Measurements from ENCODE around the gene NTF3.

Gene NTF3

DNA sequence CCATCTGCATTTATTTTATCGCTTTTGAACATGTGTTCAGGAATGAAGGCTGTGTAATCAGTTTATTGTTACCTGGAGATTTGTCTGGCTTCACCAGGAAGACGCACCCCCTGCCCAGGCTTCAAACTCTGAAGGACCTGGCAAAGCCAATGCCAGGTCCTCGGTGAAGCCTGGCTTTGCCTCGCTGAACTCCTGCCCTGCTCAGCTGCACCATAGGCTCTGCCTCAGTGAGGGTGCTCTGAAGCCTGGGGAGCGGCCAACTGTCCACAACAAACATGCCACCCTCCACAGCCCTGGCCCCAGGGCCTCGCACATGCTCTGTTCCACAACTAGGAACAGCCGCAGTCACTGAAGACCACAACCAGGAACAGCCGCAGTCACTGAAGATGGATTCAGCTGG is 66.9 kb downstream of the NTF3 start:
- H3K4me3 ChIP-seq (ENCODE audit: low read depth, low read length) = no peak overlapping the region
- in situ Hi-C loops (cut with HindIII; ENCODE audit: low sequenced_read_pairs) = no loop called here
- TF ChIP-seq, protein P1, sequence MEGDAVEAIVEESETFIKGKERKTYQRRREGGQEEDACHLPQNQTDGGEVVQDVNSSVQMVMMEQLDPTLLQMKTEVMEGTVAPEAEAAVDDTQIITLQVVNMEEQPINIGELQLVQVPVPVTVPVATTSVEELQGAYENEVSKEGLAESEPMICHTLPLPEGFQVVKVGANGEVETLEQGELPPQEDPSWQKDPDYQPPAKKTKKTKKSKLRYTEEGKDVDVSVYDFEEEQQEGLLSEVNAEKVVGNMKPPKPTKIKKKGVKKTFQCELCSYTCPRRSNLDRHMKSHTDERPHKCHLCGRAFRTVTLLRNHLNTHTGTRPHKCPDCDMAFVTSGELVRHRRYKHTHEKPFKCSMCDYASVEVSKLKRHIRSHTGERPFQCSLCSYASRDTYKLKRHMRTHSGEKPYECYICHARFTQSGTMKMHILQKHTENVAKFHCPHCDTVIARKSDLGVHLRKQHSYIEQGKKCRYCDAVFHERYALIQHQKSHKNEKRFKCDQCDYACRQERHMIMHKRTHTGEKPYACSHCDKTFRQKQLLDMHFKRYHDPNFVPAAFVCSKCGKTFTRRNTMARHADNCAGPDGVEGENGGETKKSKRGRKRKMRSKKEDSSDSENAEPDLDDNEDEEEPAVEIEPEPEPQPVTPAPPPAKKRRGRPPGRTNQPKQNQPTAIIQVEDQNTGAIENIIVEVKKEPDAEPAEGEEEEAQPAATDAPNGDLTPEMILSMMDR (IDR thresholded peaks at IDR 0.05; ENCODE audit: low read depth, low read length, missing control alignments) = no peak
- no peak for DNase-seq (ENCODE audit: low read depth)

GRCh38 chr12:5499566-5500330 is 67.8 kb downstream of the NTF3 start:
- DNase-seq (ENCODE audit: low read depth) = no peak
- no peak overlapping the region for H3K4me3 ChIP-seq (ENCODE audit: low read depth, low read length)
- TF ChIP-seq, protein P1 (IDR thresholded peaks at IDR 0.05; ENCODE audit: low read depth, low read length, missing control alignments) = no peak
- in situ Hi-C loops (cut with HindIII; ENCODE audit: low sequenced_read_pairs) = no loop called here

DNA sequence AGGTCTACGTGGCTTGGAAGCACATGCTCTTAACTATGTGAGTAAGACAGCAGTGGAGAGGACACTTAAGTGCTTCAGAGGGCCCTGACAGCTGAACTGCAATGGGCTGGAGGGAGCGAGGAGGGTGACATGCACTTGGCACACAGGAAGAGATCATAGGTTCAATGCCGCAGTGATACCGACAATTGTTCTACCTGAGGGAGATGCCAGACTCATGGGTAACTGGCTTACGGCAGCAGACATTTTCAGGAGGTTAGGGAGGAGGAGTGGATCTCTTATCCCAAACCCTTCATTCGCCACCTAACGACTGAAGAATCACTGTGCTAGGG is 68.4 kb downstream of the NTF3 start:
- in situ Hi-C loops (cut with HindIII; ENCODE audit: low sequenced_read_pairs) = no loop called here
- no peak overlapping the region for H3K4me3 ChIP-seq (ENCODE audit: low read depth, low read length)
- no peak for DNase-seq (ENCODE audit: low read depth)
- TF ChIP-seq, protein P1 (IDR thresholded peaks at IDR 0.05; ENCODE audit: low read depth, low read length, missing control alignments) = no peak

GRCh38 chr12:5503774-5504173 is 71.9 kb downstream of the NTF3 start:
- DNase-seq (ENCODE audit: low read depth) = no peak
- no peak overlapping the region for H3K4me3 ChIP-seq (ENCODE audit: low read depth, low read length)
- TF ChIP-seq, protein P1 (IDR thresholded peaks at IDR 0.05; ENCODE audit: low read depth, low read length, missing control alignments) = no peak
- in situ Hi-C loops (cut with HindIII; ENCODE audit: low sequenced_read_pairs) = no loop called here

DNA sequence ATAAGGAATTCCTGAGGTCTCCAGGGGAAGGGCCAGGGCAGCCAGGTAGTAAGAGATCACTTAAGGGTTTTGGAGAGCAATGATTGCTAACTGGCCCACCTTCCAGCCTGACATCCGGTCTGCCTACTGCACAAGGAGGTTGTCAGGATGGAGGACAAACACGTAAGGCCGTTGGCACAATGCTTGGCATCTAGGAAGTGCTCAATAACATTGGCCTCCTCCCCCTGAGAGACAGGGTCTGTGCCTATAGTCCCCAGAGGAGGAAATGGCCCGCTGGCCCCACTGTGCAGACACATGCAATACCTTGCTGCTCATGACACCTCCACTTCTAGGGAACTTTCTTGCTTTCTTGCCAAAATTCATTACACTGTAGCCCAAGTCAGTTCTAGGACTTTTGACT is 73.2 kb downstream of the NTF3 start:
- in situ Hi-C loops (cut with HindIII; ENCODE audit: low sequenced_read_pairs) = no loop called here
- TF ChIP-seq, protein P1 (IDR thresholded peaks at IDR 0.05; ENCODE audit: low read depth, low read length, missing control alignments) = no peak
- no peak overlapping the region for H3K4me3 ChIP-seq (ENCODE audit: low read depth, low read length)
- no peak for DNase-seq (ENCODE audit: low read depth)

GRCh38 chr12:5505751-5506150 is 73.8 kb downstream of the NTF3 start:
- DNase-seq (ENCODE audit: low read depth) = no peak
- in situ Hi-C loops (cut with HindIII; ENCODE audit: low sequenced_read_pairs) = no loop called here
- TF ChIP-seq, protein P1 (IDR thresholded peaks at IDR 0.05; ENCODE audit: low read depth, low read length, missing control alignments) = no peak
- H3K4me3 ChIP-seq (ENCODE audit: low read depth, low read length) = no peak overlapping the region
